HEK293T (cell line): ENCODE results near the gene GOLGA6A.
"Not testable (repeated sequence)": the region's sequence is repeated elsewhere in the genome, so short reads cannot be mapped to it uniquely, and the experiment has no call there.

Experiments
- CTCF ChIA-PET: fragments of 350-600 bp; formaldehyde crosslinking; extraction: SDS; loops from one replicate; lab custom pipeline; 2021; ENCODE audit warnings: antibody characterized with exemption, inconsistent platforms; lab: Yijun Ruan, JAX
- POLR2A ChIA-PET: fragments of 350-600 bp; formaldehyde crosslinking; extraction: SDS; loops from one replicate; lab custom pipeline; 2020; ENCODE audit warnings: antibody characterized with exemption, inconsistent platforms; lab: Yijun Ruan, JAX
- DNase-seq: peaks from one replicate; pipeline ENCODE4 v3.0.0; 2012; ENCODE audit warnings: mixed read lengths; ENCODE audit errors: extremely low spot score
- ARNT ChIP-seq: fragments of 450-650 bp; IDR thresholded peaks from 2 replicates; pipeline ENCODE4 v1.6.1; 2017; ENCODE audit warnings: mild to moderate bottlenecking
- BHLHE40 ChIP-seq: fragments of 450-650 bp; IDR thresholded peaks from 2 replicates; pipeline ENCODE4 v1.6.1; 2016; ENCODE audit warnings: mild to moderate bottlenecking, moderate library complexity, borderline replicate concordance
- CTBP1 ChIP-seq: fragments of 450-650 bp; IDR thresholded peaks from 2 replicates; pipeline ENCODE4 v1.6.1; 2016; ENCODE audit warnings: borderline replicate concordance
- ELF4 ChIP-seq: fragments of 450-650 bp; IDR thresholded peaks from 2 replicates; pipeline ENCODE4 v1.6.1; 2017; ENCODE audit warnings: antibody characterized with exemption
- FOXA1 ChIP-seq: fragments of 450-650 bp; IDR thresholded peaks from 2 replicates; pipeline ENCODE4 v1.6.1; 2016; ENCODE audit warnings: mild to moderate bottlenecking
- FOXK2 ChIP-seq: fragments of 450-650 bp; IDR thresholded peaks from 2 replicates; pipeline ENCODE4 v1.6.1; 2016; ENCODE audit warnings: mild to moderate bottlenecking
- FOXM1 ChIP-seq: fragments of 450-650 bp; IDR thresholded peaks from 2 replicates; pipeline ENCODE4 v1.6.1; 2017; ENCODE audit warnings: mild to moderate bottlenecking, borderline replicate concordance
- HDGF ChIP-seq: fragments of 450-650 bp; IDR thresholded peaks from 2 replicates; pipeline ENCODE4 v1.6.1; 2017; ENCODE audit warnings: antibody characterized with exemption, borderline replicate concordance
- L3MBTL2 ChIP-seq: fragments of 450-650 bp; conservative IDR thresholded peaks from 2 replicates; pipeline ENCODE4 v1.6.1; 2016; ENCODE audit warnings: mild to moderate bottlenecking
- LEF1 ChIP-seq: fragments of 450-650 bp; IDR thresholded peaks from 2 replicates; pipeline ENCODE4 v1.6.1; 2017; ENCODE audit warnings: mild to moderate bottlenecking, borderline replicate concordance
- NFRKB ChIP-seq: fragments of 450-650 bp; IDR thresholded peaks from 2 replicates; pipeline ENCODE4 v1.6.1; 2016; ENCODE audit warnings: mild to moderate bottlenecking, moderate library complexity
- SP1 ChIP-seq: fragments of 450-650 bp; IDR thresholded peaks from 2 replicates; pipeline ENCODE4 v1.6.1; 2017
- SUZ12 ChIP-seq: fragments of 450-650 bp; IDR thresholded peaks from 2 replicates; pipeline ENCODE4 v1.6.1; 2016; ENCODE audit warnings: mild to moderate bottlenecking
- TARDBP ChIP-seq: fragments of 450-650 bp; IDR thresholded peaks from 2 replicates; pipeline ENCODE4 v1.6.1; 2016
- ZNF384 ChIP-seq: fragments of 450-650 bp; IDR thresholded peaks from 2 replicates; pipeline ENCODE4 v1.6.1; 2016
- TF ChIP-seq, protein P1 (sequence below): fragments of 450-650 bp; IDR thresholded peaks from 2 replicates; pipeline ENCODE4 v1.6.1; 2016

Gene GOLGA6A

DNA sequence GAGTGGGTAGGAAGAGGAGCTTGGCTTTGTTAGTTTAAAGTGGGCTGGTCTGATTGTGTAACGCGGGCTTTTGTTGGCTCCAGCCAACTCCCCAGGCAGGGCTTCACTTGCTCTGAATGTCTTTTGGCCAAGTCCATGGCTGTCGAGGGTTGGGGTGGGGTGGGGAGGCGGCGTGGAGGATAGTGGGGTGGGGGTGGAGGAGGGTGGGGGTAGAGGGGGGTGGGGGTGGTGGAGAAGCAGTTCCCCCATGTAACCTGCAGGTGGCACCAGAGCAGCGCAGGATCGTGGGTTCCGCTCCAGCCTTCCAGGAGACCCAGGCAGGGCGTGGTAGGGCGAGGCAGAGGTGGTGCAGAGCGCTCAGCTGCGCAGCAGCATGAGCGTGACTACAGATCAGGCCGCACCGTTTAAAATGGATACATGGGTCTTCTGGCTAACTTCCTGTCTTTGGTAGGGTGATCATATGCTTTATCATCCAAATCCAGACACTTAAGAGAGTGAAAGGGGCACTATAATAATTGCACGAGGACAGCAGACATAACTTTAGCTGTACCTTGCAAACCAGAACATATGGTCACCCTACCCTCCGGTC lies 28.3 kb downstream of the GOLGA6A start:
- DNase-seq = peak; percentile 83
- ChIA-PET POLR2A (no interaction called here), CTCF (interaction anchor here (0.6 to 4.0 kb wide), 12 partner anchors 10 to 440 kb away, joined by 3 to 48 read pairs (median 4); no protein-coding TSS in a partner anchor)
- TF ChIP-seq ARNT (no peak), TARDBP (no peak), BHLHE40 (no peak), HDGF (no peak), ELF4 (no peak), FOXA1 (no peak), CTBP1 (no peak), L3MBTL2 (no peak), SP1 (no peak), FOXK2 (no peak), NFRKB (no peak)
- TF ChIP-seq, protein P1, sequence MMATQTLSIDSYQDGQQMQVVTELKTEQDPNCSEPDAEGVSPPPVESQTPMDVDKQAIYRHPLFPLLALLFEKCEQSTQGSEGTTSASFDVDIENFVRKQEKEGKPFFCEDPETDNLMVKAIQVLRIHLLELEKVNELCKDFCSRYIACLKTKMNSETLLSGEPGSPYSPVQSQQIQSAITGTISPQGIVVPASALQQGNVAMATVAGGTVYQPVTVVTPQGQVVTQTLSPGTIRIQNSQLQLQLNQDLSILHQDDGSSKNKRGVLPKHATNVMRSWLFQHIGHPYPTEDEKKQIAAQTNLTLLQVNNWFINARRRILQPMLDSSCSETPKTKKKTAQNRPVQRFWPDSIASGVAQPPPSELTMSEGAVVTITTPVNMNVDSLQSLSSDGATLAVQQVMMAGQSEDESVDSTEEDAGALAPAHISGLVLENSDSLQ = no peak

DNA sequence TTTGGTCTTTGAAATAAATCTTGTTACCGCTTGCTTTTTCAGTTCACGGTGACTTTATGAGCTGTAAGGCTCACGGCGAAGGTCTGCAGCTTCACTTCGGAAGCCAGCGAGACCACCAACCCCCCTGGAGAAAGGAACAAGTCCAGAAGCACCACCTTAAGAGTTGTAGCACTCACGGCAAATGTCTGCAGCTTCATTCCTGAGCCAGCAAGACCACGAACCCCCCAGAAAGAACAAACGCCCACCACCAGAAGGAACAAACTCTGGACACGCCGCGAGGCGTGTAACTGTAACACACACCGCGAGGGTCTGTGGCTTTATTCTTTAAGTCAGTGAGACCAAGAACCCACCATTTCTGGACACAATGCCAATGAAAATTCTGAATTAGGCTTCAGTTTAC lies 28.8 kb downstream of the GOLGA6A start:
- ChIA-PET POLR2A (no interaction called here), CTCF (interaction anchor here (0.6 to 4.0 kb wide), 11 partner anchors 9 to 441 kb away, joined by 3 to 48 read pairs (median 4); no protein-coding TSS in a partner anchor)
- DNase-seq = no peak
- TF ChIP-seq SP1 = no peak
- TF ChIP-seq TARDBP = no peak
- no peak for TF ChIP-seq FOXK2
- TF ChIP-seq L3MBTL2 = no peak
- TF ChIP-seq BHLHE40 = no peak
- no peak for TF ChIP-seq SUZ12
- TF ChIP-seq, protein P1 = no peak
- TF ChIP-seq ELF4 = no peak
- no peak for TF ChIP-seq HDGF
- no peak for TF ChIP-seq FOXM1
- no peak for TF ChIP-seq FOXA1

DNA sequence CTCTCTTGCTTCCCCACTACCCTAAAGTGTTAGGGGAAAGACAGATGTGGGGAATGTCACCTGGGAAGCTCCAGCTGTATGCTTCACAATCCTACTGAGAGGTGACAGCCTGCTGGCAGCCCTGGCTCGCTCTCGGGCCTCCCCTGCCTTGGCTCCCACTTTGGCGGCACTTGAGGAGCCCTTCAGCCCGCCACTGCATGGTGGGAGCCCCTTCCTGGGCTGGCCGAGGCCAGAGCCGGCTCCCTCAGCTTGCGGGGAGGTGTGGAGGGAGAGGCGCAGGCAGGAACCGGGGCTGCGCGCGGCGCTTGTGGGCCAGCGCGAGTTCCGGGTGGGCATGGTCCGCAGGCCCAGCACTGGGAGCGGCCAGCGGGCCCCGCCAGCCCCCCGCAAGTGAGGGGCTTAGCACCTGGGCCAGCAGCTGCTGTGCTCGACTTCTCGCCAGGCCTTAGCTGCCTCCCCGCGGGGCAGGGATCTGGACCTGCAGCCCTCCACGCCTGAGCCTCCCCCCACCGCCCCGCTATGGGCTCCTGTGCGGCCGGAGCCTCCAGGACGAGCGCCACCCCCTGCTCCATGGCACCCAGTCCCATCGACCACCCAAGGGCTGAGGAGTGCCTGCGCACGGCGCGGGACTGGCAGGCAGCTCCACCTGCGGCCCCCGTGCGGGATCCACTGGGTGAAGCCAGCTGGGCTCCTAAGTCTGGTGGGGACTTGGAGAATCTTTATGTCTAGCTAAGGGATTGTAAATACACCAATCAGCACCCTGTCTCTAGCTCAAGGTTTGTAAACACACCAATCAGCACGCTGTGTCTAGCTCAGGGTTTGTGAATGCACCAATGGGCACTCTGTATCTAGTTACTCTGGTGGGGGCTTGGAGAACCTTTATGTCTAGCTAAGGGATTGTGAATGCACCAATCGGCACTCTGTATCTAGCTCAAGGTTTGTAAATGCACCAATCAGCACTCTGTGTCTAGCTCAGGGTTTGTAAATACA lies 29.8 kb downstream of the GOLGA6A start:
- POLR2A ChIA-PET = interaction anchor here (1.2 kb wide), 1 partner anchor 70 kb away, joined by 3 read pairs; no protein-coding TSS in a partner anchor
- CTCF ChIA-PET = interaction anchor here (0.6 to 4.0 kb wide), 9 partner anchors 12 to 269 kb away, joined by 3 to 48 read pairs (median 5); no protein-coding TSS in a partner anchor
- not testable (repeated sequence) for DNase-seq

DNA sequence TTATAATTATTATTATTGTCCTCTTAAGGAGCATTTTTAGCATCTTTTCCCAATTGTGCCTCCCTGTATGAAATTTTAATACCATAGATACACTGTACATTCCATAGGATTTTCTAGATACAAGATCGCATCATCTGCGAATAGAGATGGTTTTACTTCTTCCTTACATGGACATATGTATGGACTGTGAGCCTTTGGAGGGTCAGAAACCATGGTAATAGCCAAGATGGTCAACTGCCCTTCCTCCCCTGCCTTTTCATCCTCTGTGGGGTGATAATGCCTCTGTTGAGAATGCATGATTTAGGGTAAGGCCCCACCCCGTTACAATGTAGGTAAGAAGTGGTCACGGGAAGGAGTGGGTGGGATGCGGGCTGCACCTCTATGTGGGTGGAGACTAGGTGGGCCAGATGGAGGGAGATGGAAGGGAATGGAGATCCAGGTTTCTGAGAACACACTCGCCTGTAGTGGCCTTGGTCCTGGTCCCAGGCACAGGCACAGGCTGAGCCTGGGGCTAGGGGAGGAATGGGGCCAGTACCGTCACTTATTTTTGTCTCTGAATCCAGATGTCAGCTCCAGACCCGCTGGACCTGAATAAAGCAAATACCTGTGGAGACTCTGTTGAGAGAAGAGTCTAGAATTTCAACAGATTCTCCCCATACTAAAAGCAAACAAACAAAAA lies 31.7 kb downstream of the GOLGA6A start:
- CTCF ChIA-PET = interaction anchor here (4.0 kb wide), 1 partner anchor 271 kb away, joined by 48 read pairs; no protein-coding TSS in a partner anchor
- POLR2A ChIA-PET = no interaction called here
- no peak for DNase-seq
- no peak for TF ChIP-seq FOXK2
- no peak for TF ChIP-seq FOXA1
- TF ChIP-seq FOXM1 = no peak
- TF ChIP-seq TARDBP = no peak
- TF ChIP-seq NFRKB = no peak
- no peak for TF ChIP-seq SUZ12

DNA sequence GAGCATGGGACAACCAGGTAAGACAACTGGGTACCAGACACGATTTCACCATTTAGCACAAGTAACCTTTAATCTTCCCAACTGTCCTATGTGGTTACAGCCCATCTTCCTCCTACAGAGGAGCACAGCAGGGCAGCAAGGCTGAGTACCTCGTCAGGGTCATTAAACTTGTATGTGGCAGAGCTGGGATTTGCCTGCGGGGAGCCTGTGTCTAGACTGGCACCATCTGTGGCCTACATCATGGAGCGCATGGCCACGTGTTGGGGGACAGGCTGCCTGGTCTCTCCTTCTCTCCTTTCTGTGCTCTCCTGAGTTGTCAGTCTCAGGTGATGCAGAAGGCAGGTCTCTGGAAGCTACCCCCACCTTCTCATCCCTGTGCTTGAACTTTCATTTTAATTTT lies 32.2 kb downstream of the GOLGA6A start:
- POLR2A ChIA-PET = no interaction called here
- CTCF ChIA-PET = interaction anchor here (2.5 kb wide), 1 partner anchor 79 kb away, joined by 30 read pairs; no protein-coding TSS in a partner anchor

DNA sequence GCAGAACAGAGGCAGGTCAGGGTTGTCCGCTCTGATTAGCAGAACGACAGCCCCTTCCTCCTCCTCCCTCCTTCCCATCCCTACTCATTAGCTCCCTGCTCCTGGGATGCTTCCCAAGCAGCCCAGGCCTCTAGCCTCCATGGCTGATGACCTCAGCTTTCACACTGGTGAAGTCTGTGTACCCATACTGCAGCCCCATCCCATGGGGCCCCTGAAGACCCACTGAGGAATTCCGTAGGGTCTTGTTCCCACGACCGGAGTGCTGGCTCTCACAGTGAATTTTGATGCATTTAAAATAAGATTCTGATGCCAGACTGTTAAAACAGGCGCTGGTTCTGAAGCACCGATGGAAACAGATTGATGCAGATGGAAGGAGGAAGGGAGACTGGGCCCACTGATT lies 36.1 kb downstream of the GOLGA6A start:
- ChIA-PET POLR2A (no interaction called here), CTCF (interaction anchor here (0.7 kb wide), 1 partner anchor 275 kb away, joined by 3 read pairs; no protein-coding TSS in a partner anchor)
- no peak for TF ChIP-seq TARDBP
- no peak for TF ChIP-seq ZNF384
- TF ChIP-seq LEF1 = no peak
- DNase-seq = no peak

More for the DNA sequence above, 32.2 kb downstream of the GOLGA6A start:
- TF ChIP-seq BHLHE40 = no peak
- DNase-seq = no peak
